ENCODE data around the gene FOCAD.

Gene FOCAD

DNA sequence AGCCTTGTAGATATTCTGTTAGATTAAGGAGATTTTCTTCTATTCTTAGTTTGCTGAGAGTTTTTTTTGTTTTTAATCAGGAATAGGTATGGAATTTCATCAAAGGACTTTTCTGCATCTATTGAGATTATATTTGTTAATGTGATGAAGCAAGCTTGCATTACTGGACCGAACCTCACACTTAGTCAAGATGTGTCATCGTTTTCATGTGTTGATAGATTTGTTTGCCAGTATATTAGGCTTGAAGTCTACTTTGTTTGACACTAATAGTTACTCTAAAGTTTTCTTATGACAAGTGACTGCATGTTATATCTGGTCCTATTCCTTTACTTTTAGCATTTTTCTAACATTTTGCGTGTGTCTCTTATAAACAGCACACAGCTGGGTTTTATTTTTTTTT, 359.8 kb downstream of the FOCAD start:
- no peak for TF ChIP-seq Cebpa-rat (IDR thresholded peaks at IDR 0.05)
- Histone ChIP-seq H3K27me3 (no peaks in the 10 kb centered on the region), H3K4me3 (no peak overlapping the region), H3K4me2 (no peak overlapping the region), H3K27ac (no peak overlapping the region), H3K36me3 (no peaks in the 10 kb centered on the region), H3K4me1 (peaks cover 42% of the 10 kb centered on the region), H3K9me3 (no peaks in the 10 kb centered on the region), H4K20me1 (no peaks in the 10 kb centered on the region), H3K9ac (no peak overlapping the region)
